SK-N-SH (cell line): ENCODE results near the gene C14orf180.

Experiments used
- FOXM1 ChIP-seq: IDR thresholded peaks from 2 replicates; pipeline ENCODE4 v1.4.0; 2012; ENCODE audit warnings: low read depth, mild to moderate bottlenecking
- TAF1 ChIP-seq: IDR thresholded peaks from 2 replicates; pipeline ENCODE4 v1.6.1; 2012; ENCODE audit warnings: low read depth, mild to moderate bottlenecking, low read length, moderate library complexity, borderline replicate concordance
- TF ChIP-seq, protein P1 (sequence below): fragments of 200-600 bp; sonication (generic); IDR thresholded peaks from 2 replicates; pipeline ENCODE4 v1.6.1; 2017; ENCODE audit warnings: antibody characterized with exemption, mild to moderate bottlenecking, moderate library complexity

DNA sequence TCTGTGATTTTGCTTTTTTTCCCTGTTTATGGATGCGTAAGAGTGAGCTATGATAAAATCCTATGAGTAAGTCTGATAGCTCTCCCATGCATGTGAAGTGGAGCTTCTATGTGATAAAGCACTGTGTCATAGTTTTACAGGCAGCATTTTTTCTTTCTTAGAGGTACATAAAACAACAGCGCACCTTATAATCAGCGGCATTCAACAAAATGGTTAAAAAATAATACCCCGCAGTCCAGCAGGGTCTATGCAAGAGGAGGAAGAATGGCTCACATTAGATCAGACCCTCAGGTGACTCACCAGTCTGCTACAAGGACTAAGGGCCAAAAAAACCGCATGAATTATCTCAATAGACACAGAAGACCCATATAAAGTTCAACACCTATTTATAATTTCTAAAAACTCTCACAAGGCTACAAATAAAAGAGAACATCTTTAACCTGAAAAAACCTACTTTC is 58.0 kb downstream of the C14orf180 start:
- TF ChIP-seq, protein P1, sequence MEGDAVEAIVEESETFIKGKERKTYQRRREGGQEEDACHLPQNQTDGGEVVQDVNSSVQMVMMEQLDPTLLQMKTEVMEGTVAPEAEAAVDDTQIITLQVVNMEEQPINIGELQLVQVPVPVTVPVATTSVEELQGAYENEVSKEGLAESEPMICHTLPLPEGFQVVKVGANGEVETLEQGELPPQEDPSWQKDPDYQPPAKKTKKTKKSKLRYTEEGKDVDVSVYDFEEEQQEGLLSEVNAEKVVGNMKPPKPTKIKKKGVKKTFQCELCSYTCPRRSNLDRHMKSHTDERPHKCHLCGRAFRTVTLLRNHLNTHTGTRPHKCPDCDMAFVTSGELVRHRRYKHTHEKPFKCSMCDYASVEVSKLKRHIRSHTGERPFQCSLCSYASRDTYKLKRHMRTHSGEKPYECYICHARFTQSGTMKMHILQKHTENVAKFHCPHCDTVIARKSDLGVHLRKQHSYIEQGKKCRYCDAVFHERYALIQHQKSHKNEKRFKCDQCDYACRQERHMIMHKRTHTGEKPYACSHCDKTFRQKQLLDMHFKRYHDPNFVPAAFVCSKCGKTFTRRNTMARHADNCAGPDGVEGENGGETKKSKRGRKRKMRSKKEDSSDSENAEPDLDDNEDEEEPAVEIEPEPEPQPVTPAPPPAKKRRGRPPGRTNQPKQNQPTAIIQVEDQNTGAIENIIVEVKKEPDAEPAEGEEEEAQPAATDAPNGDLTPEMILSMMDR: no peak
- no peak for TF ChIP-seq FOXM1
- no peak for TF ChIP-seq TAF1
